GM21723 (cell line): ENCODE data around the gene FSIP1.

Experiments used
- ATAC-seq: cut with Tn5 transposase; IDR thresholded peaks from one replicate; pipeline ENCODE4 v1.9.1; 2021; ENCODE audit warnings: mild to moderate bottlenecking, moderate library complexity; ENCODE audit not compliant: unreplicated experiment

The FSIP1 gene

DNA sequence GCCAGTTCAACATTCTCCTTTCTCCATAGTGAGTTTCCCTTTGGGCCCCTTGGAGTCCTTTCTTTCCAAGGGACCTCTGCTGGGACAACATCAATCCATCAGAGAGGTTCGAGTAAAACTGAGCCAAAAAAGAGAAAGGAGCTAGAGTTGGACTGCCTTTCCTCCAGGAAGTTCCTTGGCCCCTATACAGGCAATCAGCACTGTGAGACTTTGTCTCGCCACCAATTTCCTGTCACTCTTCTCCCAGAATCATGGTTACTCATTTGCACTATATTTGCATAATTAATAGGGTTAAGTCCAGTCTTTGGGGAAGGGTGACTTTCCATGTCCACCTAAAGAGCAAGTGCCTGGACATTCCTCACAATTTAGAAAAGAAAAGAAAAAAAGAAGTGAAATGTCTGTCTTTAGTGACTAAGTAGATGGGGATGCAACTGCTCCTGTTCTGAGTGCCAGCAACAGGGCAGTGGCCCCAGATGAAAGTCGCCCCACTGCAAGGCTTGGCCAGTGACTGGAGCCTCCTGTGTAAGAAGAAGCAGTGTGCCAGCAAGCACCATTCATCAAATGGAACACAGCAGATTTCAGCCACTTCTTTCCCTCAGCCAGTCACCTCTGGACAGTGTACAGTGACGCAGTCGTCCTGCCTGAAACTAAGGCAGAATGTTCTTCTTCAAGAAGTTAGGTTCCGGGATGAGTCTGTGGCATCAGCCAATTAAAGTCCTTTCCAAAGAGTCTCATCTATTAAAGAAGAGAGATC is 91.6 kb downstream of the FSIP1 start:
- ATAC-seq: no peak

DNA sequence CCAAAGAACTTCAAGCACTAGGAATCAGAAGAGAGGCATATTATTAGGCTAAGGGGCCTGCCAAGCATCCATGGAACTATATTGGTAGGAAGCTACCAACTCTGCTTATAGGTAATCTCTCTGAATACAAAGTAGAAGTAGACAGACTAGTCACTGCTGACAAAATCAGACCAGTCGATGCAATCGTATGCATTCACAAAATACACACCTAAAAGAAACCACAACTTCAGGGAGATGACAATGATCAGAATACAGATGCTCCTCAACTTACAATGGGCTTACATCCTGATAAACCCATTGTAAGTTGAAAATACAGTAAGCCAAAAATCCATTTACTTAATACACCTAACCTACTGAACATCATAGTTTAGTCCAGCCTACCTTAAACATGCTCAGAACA is 94.7 kb downstream of the FSIP1 start:
- ATAC-seq: no peak

DNA sequence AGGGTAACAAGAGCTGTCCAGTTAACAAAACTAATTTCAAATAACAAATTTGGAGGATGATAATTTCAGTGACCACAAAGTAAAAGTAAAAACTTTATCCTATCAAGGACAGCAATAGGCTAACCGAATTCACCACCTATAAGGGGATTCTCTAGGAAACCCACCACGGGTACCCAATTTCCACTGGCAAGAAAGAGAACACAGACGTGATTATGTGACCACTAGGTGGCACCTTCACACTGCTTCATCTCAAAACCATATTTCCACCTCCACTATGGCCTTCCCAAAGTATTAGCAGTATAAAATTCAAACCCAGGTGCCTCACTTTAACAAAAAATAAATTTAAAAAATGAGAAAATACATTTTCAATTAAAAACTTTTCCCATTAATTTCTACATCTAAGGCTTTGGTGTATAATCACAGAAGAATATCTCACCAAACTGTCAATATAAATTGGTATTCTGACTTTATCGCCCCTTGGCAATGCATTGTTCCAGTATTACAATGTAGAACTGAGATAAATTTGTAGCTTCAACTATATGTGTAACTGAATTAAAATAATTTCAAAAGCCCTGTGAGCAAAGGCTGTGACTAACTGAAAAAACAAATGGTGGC is 96.5 kb downstream of the FSIP1 start:
- ATAC-seq: peak; percentile 51

DNA sequence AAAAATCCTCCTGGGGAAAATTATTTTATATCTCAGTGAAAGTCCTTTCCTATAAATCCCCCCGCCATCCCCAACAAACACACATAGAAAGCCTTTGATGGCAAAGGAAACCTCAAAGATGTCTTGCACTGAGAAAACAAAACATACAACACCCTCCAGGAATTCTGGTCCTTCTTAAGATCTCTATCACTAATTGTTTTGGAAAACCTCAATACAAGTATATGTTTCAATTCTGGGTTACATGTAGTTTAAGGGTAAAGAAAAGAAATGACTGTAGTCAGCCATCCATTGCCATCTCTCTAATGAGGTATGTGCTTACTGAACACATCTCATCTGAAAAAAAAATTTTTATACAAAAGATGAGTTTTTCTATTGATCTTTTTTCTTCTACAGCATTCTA is 97.3 kb downstream of the FSIP1 start:
- no peak for ATAC-seq

DNA sequence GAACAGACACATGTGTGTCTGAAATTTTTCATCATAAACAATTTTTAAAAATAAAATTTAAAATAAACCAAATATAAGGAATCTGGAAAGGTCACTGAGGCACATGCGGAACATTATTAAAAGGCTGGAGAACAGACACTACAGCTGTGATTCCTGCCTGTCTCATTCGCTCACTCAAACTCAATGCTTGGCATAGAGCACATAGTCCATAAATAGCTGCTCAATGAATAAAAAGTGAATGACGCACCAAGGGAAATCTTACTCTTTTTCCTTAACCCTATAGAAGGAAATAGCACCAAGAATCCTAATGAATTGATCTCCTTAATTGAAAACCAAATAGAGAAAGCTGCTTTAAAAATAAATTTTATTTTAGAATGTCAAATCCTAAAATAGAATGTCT is 98.4 kb downstream of the FSIP1 start:
- ATAC-seq: no peak

DNA sequence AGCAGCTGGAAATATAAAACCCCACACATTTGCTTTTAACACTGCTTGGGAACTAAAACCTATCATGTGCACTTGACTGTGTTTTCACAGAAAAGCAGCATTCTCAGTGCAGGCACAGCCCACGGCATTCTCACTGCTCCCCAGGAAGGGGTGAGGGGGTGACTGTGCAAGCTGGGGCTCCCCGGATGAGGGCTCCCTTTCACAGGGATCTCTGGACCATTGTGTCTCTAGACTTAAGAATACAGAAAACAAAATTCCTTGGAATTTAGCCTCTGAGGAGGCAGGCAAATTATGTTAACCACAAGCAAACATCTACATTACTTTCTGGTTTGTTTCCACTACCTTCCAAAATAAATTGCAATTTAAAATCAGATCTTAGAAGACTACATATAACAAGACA is 100.3 kb downstream of the FSIP1 start:
- no peak for ATAC-seq

DNA sequence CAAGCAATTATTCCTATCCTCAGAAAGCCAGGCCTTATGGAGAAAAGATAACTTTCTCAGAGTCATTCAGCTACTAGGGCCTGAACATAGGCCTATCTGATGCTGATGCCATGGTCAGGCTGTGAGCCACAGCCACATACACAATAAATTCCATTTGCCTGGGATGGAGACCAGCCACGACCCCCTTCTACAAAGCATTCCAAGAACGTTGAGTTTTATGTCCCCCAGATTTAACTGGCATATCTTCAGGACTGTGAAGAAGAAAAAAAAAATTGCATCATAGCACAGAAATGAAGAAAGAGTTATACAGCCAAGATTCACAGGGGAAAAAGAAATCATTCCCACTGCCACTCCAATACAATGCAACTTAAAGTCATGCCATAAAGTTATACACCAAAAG is 101.8 kb downstream of the FSIP1 start:
- ATAC-seq: no peak

DNA sequence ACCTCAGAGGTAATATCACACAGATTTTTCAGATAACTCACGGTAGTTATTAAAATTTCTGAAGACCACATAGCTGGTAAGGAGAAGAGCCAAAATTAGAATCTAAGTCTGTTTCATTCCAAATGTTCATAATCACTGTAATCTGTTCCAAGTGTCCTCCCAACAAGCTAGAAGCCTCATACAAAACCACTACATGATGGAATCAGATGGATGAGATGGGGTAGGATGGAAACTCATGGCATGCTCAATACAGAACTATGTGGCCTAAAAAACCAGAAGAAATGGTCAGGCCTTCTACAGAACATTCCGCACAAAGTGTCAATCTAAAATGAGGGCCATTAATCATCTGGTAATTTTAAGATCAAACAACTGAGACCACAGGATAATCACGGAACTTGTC is 110.0 kb downstream of the FSIP1 start:
- no peak for ATAC-seq

DNA sequence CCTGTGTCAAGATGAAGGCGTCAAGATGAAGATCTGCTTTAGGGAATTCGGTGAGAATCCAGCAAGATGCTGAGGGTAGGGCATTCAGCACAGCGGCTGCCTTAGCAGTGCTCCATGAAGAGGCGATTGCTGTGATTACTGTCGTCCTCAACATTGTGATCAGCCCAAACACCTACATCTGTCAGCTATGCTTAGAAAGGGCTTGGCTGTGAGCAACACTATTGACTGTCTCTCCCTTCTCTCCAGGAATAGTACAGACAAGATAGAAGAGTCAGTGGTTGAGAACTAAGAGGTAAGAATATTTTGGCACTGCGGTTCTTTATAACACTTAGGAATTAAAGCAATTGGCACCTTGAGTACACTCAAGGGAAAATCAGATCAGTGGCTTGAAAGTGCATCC is 110.5 kb downstream of the FSIP1 start:
- no peak for ATAC-seq

DNA sequence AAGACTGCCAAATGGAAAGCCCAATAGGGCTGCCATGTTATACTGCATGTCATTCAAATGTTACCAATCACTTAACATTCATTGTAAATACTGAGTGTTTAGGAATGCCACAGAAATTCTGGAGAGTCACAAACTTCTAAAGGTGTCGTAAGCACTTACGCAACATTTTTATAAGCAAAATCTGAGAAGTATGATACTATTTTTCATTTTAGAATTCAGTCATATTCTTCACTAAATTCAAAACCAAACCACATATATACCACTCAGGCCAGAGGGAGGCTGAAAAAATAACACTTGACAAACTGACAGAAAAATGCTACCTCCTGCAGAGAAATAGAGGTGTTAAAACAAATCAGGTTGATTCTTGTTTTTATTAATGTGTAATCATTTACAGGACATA is 112.0 kb downstream of the FSIP1 start:
- ATAC-seq: no peak

DNA sequence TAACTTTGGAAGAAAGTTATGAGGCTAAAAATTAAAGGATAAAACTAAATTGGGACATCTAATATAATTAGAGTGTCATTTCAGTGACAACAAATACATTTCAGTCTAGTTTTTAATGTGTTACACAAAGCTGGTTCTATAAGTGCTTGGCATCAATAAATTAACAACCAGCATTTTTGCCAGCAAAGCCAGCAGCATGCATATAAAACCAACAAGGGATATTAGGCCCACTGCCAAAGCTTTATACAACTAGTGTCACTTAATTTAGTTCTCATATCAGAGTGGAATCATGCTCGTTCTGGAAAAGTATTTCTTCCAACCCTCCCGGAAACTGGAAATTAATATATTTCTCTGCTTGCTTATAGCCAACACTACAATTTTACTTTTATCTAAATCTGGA is 113.0 kb downstream of the FSIP1 start:
- no peak for ATAC-seq

DNA sequence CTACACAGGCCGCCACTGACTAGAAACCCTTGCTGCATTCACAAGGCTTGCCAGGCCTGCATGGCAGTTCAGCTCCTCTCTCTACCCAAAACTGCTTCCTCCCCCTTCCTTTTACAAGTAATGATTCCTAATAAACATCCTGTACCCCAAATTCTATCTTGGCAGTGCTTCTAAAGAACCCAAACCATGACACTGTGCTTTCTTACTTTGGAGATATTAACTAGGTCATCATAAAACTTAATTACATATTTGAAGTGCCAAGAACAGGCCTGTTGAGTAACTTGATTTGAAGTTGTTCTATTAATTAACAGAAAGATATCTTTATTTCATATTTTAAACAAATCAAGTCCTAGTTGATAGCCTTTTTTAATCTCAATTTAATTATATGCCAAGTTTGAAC is 113.4 kb downstream of the FSIP1 start:
- ATAC-seq: no peak

DNA sequence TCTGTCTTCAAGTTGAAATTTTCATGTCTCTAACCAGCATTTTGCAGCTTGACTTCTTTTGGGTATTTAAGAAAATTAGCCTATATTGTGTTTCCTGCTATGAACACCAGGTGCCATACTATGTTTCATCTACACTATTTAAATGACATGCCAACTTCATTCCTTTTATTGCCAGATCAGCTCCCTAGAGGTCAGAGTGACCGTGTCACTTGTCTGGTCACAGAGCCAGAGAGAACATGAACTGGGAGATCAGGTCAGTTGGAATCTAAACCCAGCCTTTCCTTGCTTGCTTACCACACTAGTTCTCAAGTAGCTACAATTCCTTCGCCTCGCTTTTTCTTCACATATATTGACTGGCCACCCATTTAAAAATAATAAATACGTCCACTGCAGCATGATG is 114.2 kb downstream of the FSIP1 start:
- no peak for ATAC-seq

DNA sequence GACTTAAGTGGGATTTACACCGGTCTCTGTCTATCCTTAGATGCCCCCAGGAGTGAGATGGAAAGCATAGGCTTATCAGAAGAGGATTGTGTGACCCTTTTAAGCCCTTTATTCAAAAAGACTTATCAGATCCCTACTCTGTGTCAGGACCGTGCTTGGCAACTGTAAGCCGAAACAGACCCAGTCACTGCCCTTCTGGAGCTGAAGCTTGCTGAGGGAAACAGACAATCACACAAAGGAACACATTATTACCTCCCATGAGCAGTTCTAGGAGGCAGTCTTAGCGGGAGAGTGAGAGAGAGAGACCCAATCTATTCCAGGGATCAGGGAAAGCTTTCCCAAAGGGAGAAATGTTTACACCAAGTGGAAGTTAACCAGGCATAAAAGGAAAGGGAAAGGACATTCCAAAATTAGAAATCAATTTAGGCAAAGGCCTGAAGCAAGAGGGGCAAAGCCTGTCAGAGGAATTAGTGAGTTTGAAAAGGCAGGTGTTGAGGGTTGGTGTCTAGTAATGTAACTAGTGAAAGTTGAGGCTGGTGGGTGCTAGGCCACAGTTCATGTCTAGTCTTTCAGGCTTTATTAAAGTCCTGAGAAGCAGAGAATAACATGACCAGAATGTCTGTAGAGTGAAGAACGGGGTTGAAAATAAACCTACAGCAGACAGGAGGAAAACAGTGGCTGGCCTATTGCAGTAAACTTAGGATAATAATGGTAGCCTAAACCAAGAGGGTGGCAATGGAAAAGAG is 115.1 kb downstream of the FSIP1 start:
- no peak for ATAC-seq

DNA sequence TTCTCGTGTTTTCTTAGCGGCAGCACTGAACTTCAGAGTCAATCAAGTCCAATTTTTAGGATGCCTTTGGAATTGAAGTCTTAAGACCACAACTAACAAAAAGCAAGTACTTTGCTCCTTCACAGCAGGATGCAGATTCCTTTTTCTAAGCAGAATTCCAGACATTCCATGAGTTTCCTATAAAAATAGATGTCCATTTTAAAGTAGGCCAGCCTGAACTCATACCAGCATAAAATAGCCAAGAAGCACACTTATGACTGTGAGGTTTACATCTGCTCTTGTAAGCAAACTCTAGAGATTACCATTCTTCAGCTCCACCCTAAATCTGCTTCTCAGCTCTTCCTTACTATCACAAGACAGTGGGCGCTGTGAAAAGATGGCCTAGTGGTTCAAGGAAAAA is 116.0 kb downstream of the FSIP1 start:
- ATAC-seq: no peak

DNA sequence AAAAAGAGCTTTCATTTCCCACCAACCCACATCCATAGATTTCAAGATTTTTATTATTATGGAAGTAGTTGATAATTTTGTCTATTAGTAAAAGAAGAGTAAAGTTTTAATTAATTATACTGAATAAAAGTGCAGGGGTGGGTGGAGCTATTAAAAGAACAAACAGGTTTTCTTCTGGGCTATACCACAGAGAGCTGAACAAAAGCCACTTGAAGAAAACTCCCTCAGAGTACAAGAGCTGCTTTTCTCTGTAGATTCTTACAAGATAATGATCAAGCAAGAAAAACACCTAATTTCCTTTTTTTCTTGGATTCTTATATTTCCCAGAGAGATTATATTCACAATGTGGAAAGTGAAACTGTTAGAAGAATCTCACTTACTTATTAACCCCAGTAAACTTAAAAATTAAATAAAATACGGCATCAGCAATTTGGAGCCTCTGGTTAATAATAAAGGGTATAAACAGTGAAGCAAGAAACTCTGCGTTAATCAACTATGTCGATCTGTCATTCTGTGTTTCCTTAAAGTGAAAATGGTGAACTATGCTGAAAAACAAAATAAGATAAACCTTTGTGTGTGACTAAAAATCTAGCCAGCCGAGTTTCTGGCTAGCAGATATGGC is 116.9 kb downstream of the FSIP1 start:
- no peak for ATAC-seq

DNA sequence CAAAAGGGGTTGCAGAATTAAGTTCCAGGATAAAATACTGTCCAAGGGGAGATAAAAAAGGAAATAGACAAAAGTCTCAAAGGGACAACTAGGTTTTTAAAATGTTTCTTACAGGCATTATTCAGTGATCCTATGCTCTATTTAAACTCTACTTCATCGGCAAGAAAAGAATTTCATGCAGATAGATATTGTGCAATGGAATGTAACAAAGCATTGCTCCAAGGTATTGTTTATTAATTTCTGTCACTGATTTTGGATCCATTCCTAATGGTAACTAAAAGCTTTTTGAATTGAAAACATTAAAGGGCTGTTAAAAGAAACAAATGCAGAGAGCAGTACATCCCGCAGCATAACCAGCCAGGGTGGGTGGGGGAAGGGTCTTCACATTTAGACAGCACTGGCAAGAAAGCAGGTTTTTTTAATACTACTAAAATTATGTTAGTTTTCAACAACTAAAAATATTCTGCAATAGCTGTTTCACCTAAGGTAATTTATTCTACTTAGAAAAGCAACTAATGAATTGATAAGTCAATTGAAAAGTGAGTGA is 118.9 kb downstream of the FSIP1 start:
- ATAC-seq: no peak

DNA sequence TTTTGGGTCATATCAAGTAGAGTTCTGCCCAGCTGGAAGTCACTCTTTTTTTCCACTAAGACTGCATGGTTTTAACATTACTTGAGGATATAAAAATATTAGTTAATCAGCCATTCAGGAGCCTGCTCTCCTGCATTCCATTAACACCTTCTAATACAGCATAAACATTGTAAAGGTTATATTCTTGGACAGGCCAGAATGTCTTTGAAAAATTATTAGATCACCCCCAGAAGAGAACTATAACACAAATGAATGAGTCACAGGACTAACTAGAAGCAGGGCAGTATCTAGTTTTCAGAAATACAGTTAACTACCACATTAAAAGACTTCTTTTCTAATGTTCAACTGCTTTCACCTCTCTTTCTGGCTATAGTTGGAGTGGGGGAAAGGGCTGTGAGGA is 120.9 kb downstream of the FSIP1 start:
- no peak for ATAC-seq

DNA sequence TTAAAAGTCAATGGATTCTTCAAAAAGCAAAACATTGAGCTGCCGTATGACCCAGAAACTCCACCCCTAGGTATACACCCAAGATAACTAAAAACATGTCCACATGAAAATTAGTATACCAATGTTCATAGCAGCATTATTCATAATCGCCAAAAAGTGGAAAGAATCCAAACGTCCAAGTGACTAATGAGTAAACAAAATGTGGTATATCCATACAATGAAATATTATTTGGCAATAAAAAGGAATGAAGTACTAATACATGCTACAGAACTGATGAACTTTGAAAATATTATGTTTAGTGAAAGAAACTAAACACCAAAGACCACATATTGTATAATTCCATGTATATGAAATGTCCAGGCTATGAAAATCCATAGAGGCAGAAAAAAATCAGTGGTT is 123.9 kb downstream of the FSIP1 start:
- ATAC-seq: no peak

DNA sequence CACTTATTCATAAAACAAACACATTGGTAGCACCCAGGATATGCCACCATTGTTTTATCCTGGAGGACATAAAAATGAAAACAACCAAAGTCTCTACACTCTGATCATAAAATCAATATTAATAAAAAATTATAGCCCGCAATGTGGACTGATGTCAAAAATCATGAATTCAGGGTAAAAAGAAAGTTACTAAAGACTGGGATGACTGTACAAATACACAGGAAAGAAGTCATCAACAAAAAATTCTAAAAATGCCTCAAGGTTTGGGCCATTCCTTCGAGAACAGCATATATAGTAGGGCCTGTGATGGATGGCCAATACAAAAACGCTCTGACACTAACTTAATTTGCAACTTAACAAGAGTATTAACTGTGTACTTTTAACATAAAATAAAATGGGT is 125.0 kb downstream of the FSIP1 start:
- no peak for ATAC-seq

DNA sequence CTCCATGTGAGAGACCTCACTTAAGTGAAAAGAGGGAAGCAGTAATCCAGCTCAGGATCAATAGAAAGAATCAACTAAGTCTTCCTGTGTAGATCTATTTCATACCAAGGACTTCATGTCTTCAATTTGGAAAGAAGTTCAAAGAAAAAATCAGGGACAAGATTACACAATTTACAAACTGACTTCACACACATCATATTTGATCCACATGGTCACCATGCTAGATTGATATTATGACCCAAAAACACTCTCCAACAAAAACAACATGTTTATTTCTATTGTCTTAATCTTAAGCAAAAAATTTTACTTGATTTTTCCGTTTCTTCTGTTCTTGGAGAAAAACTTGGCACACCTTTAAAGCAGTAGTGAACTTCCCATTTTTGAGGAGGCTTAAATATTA is 125.5 kb downstream of the FSIP1 start:
- ATAC-seq: no peak

DNA sequence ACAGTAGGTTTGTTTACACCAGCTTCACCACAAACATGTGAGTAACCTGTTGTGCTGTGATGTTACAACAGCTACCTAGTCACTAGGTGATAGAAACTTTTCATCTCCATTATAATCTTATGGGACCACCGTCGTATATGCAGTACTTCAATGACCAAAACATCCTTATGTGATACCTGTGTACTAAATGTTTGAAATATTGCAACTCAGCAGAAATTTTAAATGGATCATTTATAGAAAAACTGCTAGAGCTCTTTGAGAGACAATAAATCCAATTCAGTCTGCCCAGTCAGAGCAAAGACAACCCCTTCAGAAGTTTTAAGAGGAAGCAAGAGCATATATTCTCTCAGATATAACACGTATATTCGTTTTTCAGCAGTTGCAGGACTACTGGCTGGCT is 128.3 kb downstream of the FSIP1 start:
- ATAC-seq: no peak
